Astrocyte (in vitro differentiated cells and primary cell): ENCODE data around the gene REXO1.

Experiments
- CTCF ChIP-seq: IDR thresholded peaks from 2 replicates; pipeline ENCODE4 v1.5.1; 2011; ENCODE audit warnings: low read depth, mild to moderate bottlenecking, inconsistent platforms, low read length, moderate library complexity; ENCODE audit not compliant: insufficient read depth
- EZH2 ChIP-seq: IDR thresholded peaks from 2 replicates; pipeline ENCODE4 v1.6.1; 2012; ENCODE audit warnings: mild to moderate bottlenecking, low read length, inconsistent platforms; ENCODE audit not compliant: insufficient read depth

GRCh38 chr19:1843646-1844394 lies 4.5 kb downstream of the REXO1 start:
- TF ChIP-seq CTCF (no peak), EZH2 (no peak)
